GM21367 (cell line): Measurements from ENCODE around the gene PTF1A.
"Not testable (repeated sequence)": the region's sequence is repeated elsewhere in the genome, so short reads cannot be mapped to it uniquely, and the experiment has no call there.

Experiments used
- ATAC-seq: cut with Tn5 transposase; IDR thresholded peaks from one replicate; pipeline ENCODE4 v1.9.1; 2021; ENCODE audit not compliant: unreplicated experiment

Gene PTF1A

GRCh38 chr10:23202779-23203178, 10.7 kb downstream of the PTF1A start:
- ATAC-seq, result no peak

DNA sequence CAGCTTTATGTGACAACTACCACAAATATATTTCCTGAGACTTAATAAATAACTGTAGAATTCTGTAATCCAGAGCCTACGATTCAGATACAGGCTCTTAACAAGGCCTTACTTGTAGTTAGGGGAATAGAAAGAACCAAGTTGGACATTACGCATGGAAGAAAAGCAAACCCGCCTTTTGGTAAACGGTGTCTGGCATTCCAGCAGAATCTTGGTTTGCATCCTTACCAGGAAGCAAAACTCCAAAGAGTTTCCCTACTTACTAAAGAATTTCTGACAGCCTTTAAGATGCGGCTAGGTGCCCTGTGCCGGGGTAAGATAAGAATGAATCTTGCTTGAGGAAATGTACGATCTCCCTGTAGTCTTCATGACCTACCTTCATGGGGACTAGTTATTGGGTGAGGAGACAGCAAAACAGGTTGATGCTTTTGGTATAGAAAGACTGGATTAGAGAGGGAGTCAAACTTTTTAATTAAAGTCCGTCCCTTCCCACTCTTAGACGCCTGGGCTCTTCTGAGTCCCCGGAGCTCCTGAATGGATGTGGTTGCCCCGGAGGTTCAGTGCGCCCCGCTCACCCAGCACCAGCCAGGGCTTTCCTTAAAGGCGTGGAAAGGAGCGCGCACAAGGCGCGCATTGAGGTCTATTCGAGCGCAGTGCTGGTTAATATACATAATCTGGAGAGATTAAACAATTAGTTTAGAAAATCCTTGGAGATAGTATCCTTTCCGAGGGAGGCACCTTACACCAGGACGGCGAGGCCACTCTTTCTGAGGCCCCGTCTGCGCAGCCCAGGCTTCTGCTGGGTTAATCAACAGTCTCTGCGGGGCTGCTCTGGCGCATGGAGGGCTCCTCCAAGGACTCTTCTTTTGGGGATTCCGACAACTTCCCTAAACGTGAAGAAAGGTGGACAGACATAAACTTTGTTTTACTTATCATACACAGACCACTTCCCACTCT, 11.5 kb downstream of the PTF1A start:
- no peak for ATAC-seq

DNA sequence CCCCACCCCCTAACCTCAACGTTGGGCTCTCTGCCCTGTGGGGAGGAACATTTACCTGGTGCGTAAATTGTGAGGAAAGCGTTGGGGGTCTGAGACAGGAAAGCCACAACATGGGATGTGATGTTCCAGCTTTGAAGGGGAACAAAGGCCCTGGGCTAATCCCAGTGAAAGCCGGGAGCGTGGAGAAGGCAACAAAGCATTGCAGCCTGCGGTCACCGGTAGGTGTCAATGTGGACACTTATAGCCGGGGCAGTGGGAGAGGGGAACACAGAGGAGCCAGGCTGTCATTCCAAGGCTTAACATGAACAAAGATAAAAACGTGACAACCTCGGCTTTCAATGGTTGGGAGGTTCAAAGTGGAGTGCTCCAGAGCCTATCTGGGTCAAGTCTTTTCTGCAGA, 12.7 kb downstream of the PTF1A start:
- no peak for ATAC-seq

GRCh38 chr10:23205972-23206642, 14.0 kb downstream of the PTF1A start:
- no peak for ATAC-seq

DNA sequence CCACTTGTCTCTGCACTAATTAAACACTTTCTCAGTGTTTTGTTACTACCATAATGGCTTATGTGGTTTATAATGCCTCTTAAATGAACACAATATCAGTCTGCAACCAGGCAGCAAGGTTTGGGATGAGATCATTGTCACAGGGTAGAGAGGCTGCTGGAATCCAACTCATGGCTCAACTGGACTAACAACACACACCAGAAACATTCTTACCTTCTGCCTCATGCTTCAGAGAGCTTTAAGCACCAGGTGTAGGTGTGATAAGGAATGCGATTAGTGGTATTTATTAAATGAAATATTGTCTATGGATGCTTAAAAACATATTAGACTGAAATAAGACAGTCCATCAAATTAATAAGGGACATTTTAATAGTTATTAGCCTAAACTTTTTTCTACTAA, 25.4 kb downstream of the PTF1A start:
- ATAC-seq, result no peak

DNA sequence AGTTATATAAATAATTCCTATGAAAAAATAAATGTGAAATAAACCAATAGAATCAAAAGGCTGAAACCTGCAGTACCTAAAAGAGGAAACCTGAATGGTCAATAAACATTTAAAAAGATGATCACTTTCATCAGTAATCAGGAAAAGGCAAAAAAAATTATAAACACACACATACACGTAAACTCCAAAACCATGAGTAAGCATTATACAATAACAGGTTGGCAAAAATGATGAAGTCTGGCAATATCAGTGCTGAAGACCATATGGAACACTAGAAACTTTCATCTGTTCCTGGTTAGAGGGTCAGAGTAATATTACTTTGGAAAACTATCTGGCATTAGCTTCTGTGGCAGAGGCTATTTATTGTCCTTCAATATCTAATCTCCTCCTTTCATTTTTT, 38.5 kb downstream of the PTF1A start:
- ATAC-seq, result no peak

- no peak for ATAC-seq
These were observed 45.9 kb downstream of the PTF1A start for GRCh38 chr10:23238015-23238414.

- ATAC-seq, result not testable (repeated sequence)
These were observed 49.7 kb downstream of the PTF1A start for GRCh38 chr10:23241779-23242178.
